Osteoblast (primary cell): Measurements from ENCODE around the gene SLC30A7. TPM values are rescaled to one million over a fixed set of nuclear protein-coding genes. Genes with fewer than 3 reads are reported as not detected.

ENCODE experiments used
- DNase-seq: peaks from one replicate; pipeline ENCODE4 v3.0.0; 2011; ENCODE audit warnings: low spot score, mixed read lengths; ENCODE audit not compliant: insufficient read length; ENCODE audit errors: missing footprints
- H2AFZ ChIP-seq: 2 replicates; pipeline ENCODE4 v1.6.0; 2011; ENCODE audit warnings: mild to moderate bottlenecking, low read length
- H3K27ac ChIP-seq: 2 replicates; pipeline ENCODE4 v1.5.1; 2011; ENCODE audit warnings: mild to moderate bottlenecking, low read depth, low read length, moderate library complexity
- H3K27me3 ChIP-seq: 2 replicates; pipeline ENCODE4 v1.6.0; 2012; ENCODE audit warnings: mild to moderate bottlenecking, control low read depth, inconsistent platforms, low read length, moderate library complexity; ENCODE audit not compliant: insufficient read depth
- H3K36me3 ChIP-seq: 2 replicates; pipeline ENCODE4 v1.5.1; 2011; ENCODE audit warnings: mild to moderate bottlenecking, low read length, control low read depth, moderate library complexity; ENCODE audit not compliant: insufficient read depth
- H3K4me1 ChIP-seq: 2 replicates; pipeline ENCODE4 v1.5.1; 2011; ENCODE audit warnings: mild to moderate bottlenecking, low read length, control low read depth, moderate library complexity; ENCODE audit not compliant: insufficient read depth
- H3K4me2 ChIP-seq: 2 replicates; pipeline ENCODE4 v1.6.0; 2011; ENCODE audit warnings: mild to moderate bottlenecking, low read length; ENCODE audit not compliant: insufficient read depth
- H3K4me3 ChIP-seq: fragments of 200-600 bp; sonication (generic); 3 replicates; pipeline ENCODE4 v1.5.1; 2012; ENCODE audit warnings: mild to moderate bottlenecking, low read length, inconsistent platforms; ENCODE audit not compliant: insufficient read depth
- H3K79me2 ChIP-seq: 2 replicates; pipeline ENCODE4 v1.6.0; 2012; ENCODE audit warnings: mild to moderate bottlenecking, low read length, control low read depth, inconsistent platforms; ENCODE audit not compliant: insufficient read depth
- H3K9me3 ChIP-seq: 2 replicates; pipeline ENCODE4 v1.5.1; 2011; ENCODE audit warnings: low read depth, low read length, control low read depth
- H4K20me1 ChIP-seq: 2 replicates; pipeline ENCODE4 v1.6.0; 2012; ENCODE audit warnings: mild to moderate bottlenecking, low read length, control low read depth; ENCODE audit not compliant: insufficient read depth
- total RNA-seq: library from RNA; depleted of rRNA; stranded (reverse); fragments of >200 nt; gene quantifications from 2 replicates; pipeline ENCODE4 v1.2.3, GENCODE V29; 2012
- TF ChIP-seq, protein P1 (sequence below): IDR thresholded peaks from 2 replicates; pipeline ENCODE4 v1.5.1; 2011; ENCODE audit warnings: mild to moderate bottlenecking, low read depth, low read length, moderate library complexity; ENCODE audit errors: extremely low read depth

SLC30A7 gene
- total RNA-seq, 1 donor: 69.8 TPM

DNA sequence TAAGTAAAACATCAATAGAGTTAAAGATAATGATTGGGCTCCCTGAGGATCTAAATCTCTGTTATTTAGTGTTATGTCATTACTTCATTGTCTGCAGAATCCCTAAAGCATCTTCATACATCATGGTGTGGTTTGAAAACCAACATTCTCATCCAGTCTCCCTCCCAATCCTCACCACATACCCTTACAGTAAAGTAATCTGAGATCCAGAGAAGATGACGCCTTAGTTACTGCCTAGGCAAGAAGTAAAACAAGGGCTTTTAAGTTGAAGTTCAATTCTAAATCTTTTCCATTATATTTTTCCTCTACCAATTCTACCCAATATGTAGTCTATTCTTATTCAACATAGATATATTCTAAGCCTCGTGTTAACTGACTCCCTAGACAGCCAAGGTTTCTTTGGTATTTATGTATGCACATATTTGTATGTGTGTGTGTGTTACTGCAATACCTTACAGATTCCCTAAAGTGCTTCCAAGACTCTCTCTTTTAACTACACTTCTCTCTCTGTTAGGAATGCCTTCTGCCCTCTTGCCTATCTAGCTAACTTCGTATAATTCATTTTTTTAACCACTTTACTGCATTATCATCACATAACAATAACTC is 112.4 kb downstream of the SLC30A7 start:
- Histone ChIP-seq H3K36me3 (peaks cover 15% of the 10 kb centered on the region), H3K4me2 (peak overlapping the region; percentile 1), H3K27ac (peak overlapping the region; percentile 25), H3K4me3 (no peak overlapping the region), H2AFZ (no peak overlapping the region), H4K20me1 (no peaks in the 10 kb centered on the region), H3K4me1 (peaks cover 24% of the 10 kb centered on the region), H3K79me2 (no peaks in the 10 kb centered on the region), H3K9me3 (no peaks in the 10 kb centered on the region), H3K27me3 (no peaks in the 10 kb centered on the region)
- TF ChIP-seq, protein P1, sequence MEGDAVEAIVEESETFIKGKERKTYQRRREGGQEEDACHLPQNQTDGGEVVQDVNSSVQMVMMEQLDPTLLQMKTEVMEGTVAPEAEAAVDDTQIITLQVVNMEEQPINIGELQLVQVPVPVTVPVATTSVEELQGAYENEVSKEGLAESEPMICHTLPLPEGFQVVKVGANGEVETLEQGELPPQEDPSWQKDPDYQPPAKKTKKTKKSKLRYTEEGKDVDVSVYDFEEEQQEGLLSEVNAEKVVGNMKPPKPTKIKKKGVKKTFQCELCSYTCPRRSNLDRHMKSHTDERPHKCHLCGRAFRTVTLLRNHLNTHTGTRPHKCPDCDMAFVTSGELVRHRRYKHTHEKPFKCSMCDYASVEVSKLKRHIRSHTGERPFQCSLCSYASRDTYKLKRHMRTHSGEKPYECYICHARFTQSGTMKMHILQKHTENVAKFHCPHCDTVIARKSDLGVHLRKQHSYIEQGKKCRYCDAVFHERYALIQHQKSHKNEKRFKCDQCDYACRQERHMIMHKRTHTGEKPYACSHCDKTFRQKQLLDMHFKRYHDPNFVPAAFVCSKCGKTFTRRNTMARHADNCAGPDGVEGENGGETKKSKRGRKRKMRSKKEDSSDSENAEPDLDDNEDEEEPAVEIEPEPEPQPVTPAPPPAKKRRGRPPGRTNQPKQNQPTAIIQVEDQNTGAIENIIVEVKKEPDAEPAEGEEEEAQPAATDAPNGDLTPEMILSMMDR: no peak
- no peak for DNase-seq

DNA sequence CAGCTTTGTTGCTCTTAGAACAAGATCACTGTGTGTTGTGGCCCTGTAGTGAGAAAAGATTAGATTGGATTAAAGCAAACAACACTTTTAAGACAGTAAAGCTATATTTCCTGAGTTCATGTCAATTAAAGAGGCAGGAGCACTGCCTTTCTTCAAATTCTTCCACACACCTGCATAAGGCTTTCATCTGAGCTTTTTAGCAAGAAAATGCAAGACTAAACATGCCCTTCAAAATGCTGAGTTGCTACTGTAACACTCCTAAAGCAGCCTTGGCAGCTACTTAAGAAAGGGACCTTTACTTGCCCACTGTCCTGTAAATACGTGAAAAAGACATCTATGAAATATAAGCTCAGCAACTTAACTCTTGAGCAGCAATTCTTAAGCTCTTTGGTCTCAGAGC is 117.9 kb downstream of the SLC30A7 start:
- H3K9me3 ChIP-seq: no peaks in the 10 kb centered on the region
- H3K27me3 ChIP-seq: no peaks in the 10 kb centered on the region
- H3K4me3 ChIP-seq: no peak overlapping the region
- peaks cover under 1% of the 10 kb centered on the region for H3K4me1 ChIP-seq
- H3K4me2 ChIP-seq: no peak overlapping the region
- peaks cover 19% of the 10 kb centered on the region for H3K36me3 ChIP-seq
- no peak overlapping the region for H2AFZ ChIP-seq
- H3K27ac ChIP-seq: no peak overlapping the region
- TF ChIP-seq, protein P1: no peak
- no peaks in the 10 kb centered on the region for H4K20me1 ChIP-seq
- no peaks in the 10 kb centered on the region for H3K79me2 ChIP-seq
- DNase-seq: no peak

DNA sequence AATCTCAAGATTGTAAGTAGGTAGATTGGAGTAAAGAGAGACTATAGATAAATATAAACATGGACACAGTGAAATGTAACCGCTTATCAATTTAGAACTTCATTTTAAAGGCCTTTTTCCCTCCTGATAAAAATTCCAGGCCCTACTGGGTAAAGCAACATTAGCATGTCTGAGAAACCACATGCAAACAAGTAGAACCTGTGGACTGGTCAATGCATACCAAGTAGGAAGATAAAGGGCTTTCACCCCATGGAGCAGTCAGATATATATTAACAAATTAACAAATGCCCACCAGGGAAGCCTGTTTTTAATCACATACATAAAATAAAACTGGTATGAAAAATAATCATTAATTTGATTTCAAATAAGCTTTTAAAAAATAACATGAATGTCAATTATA is 121.6 kb downstream of the SLC30A7 start:
- H4K20me1 ChIP-seq: no peaks in the 10 kb centered on the region
- no peak overlapping the region for H2AFZ ChIP-seq
- no peak overlapping the region for H3K4me3 ChIP-seq
- H3K4me2 ChIP-seq: no peak overlapping the region
- H3K27ac ChIP-seq: no peak overlapping the region
- no peaks in the 10 kb centered on the region for H3K27me3 ChIP-seq
- TF ChIP-seq, protein P1: no peak
- H3K4me1 ChIP-seq: peaks cover 8% of the 10 kb centered on the region
- H3K36me3 ChIP-seq: peaks cover 21% of the 10 kb centered on the region
- H3K79me2 ChIP-seq: peaks cover 9% of the 10 kb centered on the region
- DNase-seq: no peak
- no peaks in the 10 kb centered on the region for H3K9me3 ChIP-seq

GRCh38 chr1:101022294-101022693 is 126.4 kb downstream of the SLC30A7 start:
- Histone ChIP-seq H2AFZ (no peak overlapping the region), H3K4me2 (no peak overlapping the region), H3K4me3 (no peak overlapping the region), H3K4me1 (peaks cover 11% of the 10 kb centered on the region), H3K79me2 (peaks cover 39% of the 10 kb centered on the region), H3K27ac (no peak overlapping the region), H3K36me3 (peaks cover 7% of the 10 kb centered on the region), H3K27me3 (no peaks in the 10 kb centered on the region), H4K20me1 (no peaks in the 10 kb centered on the region), H3K9me3 (no peaks in the 10 kb centered on the region)
- TF ChIP-seq, protein P1: no peak
- DNase-seq: peak; percentile 71
